Stimulated activated CD8-positive, alpha-beta memory T cell treated with anti-CD3 and anti-CD28 coated beads, Interleukin-12 subunit alpha, Interleukin-12 subunit beta, amount 100 ng/mL, for 24 hours (primary cell): ENCODE data around the gene ARID5A.
"Not testable (repeated sequence)": the region's sequence is repeated elsewhere in the genome, so short reads cannot be mapped to it uniquely, and the experiment has no call there.

ENCODE experiments used
- DNase-seq: peaks from one replicate; pipeline ENCODE4 v3.0.0-alpha.2; 2020; ENCODE audit errors: extremely low read depth

ARID5A gene

DNA sequence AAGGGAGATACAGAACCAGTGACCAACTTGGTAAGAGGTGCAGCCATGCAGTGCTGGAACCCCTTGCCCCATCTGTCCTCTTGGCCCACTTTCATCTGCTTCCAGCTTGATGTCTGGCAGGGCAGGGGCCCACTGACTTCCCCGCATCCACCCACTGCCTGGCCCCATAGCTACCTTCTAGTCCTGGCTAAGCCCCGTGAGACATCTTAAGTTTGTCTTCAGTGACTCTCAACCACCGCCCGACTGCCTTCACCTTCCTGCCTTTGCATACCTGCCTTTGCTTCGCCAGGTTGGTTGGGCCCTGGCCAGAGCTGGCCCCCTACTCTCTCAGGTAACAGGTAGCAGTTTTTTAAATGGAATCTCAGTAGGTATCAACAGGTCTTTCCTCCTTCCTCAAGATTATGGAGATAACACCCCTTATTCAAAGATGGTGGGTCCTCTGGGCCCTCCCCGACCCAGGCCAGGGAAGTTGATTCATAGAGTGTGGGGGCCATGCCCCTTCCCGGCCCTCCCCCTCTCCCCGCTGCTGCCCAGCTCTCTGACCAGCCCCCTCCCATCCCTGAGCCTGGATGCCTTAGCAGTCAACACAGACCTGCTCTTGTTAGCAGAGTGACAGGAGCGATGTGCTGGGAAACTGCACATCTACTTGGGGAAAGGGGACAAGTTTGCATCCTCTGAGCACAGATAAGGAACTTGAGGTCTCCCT, 2.8 kb downstream of the ARID5A start:
- no peak for DNase-seq

DNA sequence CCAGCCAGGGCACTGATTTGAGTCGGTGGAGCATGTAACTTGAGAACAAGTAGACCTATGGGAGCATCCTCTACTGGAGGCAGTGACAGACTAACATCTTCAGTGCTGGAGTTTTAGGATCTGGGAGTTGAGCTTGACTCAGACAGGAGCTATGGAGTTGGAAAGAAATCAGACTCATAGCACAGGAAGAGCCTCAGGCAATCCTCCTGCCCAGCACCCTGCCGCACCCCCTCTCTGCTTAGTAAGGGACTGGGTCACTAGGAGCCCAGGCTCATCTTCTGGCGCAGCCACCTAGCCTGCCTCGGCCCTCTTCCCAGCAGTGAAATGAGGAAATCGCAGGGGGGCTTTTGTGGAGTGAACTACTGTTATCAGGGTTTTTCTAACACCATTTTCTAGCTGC, 3.6 kb downstream of the ARID5A start:
- DNase-seq: no peak

DNA sequence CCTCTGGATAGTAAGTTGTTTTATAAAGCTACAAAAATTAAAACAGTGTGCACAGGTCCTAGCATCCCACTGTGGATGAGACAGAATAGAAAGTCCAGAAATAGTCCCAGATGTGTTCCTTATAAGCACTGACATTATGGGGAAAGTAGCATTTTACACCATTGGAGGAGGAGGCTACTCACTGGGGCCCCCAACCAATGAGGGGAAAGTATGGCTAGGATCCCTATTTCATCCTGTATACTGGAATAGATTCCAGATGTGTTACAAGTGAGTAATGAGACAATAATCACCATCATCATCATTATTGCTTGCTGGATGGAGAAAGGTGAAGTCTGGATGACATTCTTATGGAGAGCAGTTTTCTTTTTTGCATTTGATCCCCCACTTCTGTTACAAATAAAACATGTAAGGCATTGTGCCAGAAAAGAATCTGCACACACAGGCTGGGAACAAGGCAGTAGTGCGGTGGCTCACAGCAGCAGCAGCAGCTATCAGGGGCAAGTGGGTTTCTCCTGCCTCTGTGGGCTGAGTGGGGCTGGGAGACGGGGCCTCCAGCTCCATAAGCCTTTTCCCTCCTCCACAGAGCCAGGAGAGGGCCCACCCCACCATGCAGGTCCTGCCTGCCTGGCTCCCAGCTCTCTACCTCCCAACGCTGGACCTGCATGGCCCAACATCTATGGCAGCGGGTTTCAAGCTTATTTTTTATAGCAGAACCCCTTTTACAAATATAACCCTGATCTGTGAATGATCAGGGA, 5.0 kb downstream of the ARID5A start:
- DNase-seq: no peak

DNA sequence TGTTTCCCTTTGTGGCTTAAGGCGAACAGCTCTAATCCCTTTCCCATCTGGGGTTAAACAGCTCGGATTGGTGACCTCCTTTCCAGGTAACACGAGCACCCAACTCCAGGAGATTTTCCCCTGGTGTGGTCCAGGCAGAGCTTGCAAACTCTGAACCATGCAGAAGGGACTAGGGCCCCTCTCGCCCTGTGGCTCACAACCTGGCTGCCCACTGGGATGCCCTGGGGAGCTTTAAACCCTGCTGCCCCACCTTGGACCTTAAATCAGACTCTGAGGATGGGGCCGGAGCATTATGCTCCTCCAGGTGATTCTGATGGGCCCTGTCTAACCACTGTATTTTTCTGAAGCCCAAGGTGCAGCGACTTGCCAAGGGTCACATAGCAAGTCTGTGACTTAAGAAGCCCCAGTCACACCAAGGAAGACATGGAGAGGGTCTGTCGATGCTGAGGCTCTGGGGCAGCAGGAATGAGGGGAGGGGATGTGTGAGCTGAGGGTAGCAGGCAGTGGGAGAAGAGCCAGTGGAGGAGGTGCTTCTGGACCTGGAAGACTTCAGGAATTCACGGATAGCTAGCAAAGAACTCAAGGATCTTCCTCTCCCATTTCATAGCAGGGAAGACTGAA, 5.9 kb downstream of the ARID5A start:
- DNase-seq: no peak

DNA sequence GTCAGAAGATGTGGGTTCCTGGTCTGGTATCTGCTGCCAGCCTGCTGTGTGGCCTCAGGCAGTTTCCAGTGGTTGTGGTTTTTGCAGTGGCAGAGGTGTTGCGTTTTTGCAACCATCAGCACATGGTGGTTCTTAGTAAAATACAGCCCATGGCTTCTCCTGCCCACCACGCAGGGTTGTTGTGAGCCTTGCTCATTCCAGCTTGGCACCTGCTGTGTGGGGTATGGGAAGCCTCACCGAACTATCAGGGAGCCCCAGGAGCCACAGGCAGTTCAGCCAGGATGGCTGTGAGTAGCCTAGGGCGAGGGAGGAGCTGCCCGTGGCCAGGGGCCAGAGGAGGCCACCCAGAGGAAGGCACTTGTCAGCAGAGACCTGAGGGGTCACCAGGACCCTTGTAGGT, 9.8 kb downstream of the ARID5A start:
- no peak for DNase-seq

DNA sequence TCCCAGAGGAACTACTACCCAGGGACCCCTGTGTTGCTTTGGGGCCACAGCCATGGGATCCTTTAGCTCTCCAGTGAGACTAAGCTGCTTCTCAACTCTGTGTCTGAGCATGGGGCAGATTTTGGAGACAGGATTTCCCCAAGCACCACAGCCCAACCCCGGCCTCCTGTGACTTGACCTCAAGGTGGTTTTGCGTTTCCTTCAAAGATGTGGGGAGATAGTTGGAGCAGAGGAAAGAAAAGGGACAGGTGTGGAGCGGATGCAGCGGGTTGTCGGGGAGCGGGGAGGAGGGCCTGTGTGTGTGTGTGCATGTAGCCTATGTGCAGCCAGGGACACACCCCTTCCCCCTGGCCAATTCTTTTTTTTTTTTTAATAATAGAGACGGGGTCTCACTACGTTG, 10.2 kb downstream of the ARID5A start:
- no peak for DNase-seq

DNA sequence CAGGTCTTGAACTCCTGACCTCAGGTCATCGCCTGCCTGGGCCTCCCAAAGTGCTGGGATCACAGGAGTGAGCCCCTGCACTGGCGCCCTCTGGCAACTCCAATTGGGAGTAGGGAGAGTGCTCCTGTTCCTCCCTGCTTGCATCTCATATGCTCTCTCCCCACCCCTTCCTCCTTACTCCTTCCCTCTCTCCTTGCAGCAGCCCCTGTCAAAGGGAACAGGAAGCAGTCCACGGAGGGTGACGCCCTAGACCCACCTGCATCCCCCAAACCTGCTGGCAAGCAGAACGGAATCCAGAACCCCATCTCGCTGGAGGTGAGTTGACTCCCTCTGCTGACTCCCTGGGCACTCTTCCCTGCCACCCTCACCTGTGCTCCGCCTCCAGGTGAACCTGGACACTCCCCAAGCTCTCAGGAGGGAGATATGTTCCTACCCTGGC, 10.7 kb downstream of the ARID5A start:
- DNase-seq: no peak

DNA sequence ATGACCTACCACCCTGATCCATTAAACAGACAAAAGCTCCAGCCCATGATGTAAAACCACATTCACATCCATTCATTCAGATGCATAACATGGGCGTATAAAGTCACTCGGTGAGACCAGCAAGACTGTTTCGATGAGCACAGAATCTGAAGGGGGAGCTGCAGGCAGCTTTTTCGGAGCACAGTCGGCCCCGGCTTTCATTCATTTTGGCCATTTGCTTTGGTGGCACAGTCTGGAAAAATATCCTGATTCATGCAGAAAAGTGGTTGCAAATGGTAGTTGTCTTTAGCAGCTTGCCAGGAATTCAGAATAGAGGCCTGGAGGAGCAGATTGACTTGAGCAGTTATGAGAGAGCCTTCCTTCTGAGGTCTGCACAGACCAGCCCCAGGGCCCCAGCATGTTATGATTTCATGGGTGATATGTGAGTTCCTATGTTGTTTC, 11.2 kb downstream of the ARID5A start:
- DNase-seq: no peak

DNA sequence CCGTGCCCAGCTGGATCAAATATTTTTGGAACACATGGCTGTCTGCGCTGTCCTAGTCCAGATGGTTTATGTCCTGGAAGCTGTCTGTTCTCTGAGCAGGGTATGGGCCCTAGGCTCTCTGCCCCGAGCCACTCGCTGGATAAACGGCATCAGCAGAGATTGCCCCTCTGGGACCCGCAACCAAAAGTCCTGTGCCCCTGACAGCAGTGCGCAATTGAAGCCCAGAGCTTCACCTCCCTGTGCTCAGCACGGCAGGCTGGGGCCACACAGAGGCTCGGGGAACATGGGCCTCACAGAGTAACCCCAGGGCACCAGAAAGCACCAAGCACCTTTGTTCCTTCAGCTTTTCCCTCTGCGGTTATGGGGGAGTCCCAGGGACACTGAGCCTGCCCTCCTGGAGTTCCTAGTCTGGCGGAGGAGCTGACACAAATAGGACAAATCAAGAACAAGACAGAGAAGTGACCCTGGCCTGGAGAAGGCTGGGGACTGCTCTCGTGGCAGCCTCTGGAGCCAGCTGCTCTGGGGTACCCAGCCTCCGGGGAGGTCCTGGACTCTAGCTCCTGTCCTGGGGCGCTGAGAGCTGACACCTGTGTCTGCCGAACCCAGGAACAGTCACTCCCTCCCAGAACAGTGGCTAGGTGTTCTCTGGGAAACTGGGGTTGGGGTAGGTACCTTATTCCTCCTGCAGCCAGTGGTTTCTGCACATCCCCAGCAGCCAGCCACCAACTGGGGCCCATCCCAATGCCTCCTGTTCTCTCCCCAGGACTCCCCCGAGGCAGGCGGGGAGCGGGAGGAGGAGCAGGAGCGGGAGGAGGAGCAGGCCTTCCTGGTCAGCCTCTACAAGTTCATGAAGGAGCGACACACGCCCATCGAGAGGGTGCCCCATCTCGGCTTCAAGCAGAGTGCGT, 12.3 kb downstream of the ARID5A start:
- no peak for DNase-seq

DNA sequence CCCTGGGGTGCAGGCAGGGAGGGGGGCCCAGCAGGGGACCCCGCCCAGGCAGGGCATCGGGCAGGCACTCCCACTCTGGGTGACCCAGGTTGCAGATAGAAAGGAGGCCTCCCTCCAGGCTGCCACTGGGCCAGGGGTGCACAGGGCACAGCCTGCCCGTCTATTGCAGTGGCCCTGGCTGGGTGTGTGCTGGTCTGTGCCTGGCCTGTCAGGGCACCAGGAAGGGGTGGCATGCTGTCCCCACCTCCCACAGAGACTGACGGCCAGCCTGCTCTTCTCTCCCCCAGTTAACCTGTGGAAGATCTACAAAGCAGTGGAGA, 12.9 kb downstream of the ARID5A start:
- no peak for DNase-seq

DNA sequence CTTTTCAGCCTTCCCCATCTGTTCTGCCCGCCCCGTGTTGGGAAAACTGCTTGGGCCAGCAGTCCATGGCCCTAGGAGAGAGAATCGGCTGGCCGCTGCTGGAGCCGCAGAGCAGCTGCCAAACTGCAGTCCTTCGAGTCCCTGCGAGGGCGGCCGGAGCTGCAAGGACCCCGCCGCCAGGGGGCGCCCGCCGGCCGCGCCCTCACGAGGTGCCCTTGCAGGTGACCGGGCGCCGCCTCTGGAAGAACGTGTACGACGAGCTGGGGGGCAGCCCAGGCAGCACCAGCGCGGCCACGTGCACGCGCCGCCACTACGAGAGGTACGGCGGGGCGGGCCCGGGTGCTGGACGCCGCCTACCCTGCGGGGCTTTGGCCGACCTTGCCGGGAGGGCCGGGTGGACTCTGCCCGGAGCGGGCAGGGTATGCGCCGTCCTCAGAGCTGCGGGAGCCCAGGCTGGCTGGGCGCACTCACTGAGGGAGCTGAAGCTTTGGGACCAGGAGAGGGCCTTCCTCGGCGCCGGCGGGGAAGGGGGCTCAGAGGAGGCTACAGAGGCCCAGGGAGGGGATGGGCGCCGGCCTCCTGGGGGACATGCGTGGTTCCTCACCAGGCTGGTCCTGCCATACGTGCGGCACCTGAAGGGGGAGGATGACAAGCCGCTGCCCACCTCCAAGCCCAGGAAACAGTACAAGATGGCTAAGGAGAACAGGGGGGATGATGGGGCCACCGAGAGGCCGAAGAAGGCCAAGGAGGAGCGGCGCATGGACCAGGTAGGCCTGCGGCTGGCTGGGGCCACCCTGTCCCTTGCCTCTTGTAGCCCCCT, 13.6 kb downstream of the ARID5A start:
- no peak for DNase-seq

DNA sequence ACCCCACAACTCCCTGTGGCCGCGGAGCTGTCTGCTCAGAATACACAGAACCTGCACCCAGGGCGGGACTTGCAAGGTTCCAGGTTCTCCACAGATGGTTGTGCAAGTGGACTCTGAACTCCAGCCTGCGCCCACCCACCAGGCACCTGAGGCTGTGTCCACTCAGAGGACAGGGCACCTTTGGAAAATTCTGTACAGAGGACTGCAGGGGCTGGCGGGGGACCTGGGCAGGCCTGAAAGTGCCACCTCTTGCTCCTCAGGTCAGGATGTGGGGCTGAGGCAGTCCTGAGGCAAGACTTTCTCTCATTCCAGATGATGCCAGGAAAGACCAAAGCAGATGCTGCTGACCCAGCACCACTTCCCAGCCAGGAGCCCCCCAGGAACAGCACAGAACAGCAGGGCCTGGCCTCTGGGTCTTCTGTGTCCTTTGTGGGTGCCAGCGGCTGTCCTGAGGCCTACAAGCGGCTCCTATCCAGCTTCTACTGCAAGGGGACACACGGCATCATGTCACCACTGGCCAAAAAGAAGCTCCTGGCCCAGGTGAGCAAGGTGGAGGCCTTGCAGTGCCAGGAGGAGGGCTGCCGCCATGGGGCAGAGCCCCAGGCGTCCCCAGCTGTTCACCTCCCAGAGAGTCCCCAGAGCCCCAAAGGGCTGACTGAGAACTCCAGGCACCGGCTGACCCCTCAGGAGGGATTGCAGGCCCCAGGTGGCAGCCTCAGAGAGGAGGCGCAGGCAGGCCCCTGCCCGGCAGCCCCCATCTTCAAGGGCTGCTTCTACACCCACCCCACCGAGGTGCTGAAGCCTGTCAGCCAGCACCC, 14.4 kb downstream of the ARID5A start:
- no peak for DNase-seq

DNA sequence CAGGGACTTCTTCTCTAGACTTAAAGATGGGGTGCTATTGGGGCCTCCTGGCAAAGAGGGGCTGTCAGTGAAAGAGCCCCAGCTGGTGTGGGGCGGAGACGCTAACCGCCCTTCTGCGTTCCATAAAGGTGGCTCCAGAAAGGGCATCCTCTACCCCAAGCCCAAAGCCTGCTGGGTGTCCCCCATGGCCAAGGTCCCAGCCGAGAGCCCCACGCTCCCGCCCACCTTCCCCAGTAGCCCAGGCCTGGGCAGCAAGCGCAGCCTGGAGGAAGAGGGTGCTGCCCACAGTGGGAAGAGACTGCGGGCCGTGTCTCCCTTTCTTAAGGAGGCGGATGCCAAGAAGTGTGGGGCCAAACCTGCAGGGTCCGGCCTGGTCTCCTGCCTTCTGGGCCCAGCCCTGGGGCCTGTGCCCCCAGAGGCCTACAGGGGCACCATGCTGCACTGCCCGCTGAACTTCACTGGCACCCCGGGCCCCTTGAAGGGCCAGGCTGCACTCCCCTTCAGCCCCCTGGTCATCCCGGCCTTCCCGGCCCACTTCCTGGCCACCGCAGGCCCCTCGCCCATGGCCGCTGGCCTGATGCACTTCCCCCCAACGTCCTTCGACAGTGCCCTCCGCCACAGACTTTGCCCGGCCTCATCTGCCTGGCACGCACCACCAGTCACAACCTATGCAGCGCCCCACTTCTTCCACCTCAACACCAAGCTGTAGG, 15.2 kb downstream of the ARID5A start:
- no peak for DNase-seq

DNA sequence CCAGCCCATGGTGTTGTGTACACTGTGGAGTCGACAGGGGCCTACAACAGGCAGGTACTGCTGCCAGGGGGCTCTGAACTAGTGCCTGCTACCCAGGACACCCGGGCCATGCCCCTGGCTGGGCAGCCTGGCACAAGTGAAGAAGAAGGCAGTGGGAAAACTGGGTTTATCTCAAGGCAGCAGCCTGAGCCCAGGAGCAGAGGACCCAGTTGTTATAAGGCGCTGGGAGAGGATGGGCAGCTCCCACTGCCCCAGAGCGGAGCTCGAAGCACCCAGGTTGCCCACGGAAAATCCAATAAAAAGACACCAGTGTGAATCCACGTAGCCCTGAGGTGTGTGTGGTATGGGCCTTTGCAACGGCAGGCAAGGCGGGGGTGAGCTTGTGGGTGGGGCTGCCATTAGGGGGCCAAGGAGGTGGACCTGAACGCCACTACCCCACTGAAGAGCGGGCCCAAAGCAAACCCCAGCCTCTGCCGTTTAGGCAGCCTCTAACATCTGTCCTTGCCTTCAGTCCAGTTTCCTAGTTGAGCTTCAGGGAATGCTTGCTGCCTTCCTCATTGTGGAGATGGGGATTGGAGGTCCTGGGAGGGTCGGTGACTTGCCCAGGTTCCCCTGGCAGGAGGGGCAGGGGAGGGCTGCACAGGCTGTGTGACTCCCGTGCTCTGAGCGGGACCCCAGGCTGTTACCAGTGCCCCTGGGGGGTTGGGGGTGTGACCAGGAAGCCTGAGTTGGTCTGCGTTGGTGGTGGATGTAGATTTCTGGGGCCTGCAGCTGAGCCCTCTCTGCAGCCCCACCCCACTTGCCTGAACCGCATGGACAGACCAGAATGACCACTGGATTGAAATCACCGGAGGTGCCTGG, 16.0 kb downstream of the ARID5A start:
- DNase-seq: no peak

DNA sequence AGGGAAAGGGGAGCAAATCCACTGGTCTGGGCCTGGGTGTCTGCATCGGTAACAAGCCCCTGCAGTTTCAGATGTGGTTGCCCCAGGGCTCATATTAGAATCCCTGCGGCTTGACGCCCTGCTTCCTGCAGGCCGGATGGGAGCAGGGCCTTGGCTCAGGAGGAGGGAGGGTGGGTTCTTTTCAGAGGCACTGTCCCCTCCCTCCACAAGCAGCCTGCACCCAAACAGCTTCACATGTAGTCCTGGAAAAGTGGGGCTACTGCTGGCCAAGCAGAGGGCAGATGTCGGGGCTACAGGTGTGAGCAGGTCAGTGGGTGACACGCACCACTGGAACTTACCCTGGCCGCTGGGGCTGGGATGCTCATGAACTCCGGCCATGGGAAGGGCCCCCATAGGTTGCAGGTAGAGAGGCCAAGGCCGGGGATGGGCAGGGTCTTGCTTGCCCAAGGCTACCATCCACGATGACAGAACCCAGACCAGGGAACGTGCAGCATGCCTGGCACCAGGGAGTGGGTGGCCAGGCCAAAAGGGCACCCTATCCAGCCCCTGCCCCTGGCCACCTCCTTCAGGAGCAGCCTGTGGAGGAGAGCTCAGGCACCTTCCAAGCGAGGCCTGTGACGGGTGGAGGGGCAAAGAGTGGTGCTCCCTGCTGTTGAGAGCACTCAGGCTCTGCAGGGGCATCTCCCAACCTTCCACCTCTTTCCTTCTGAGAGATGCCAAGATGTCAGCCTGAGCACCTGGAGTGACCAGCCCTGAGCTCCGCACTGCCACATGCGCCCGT, 16.8 kb downstream of the ARID5A start:
- no peak for DNase-seq

DNA sequence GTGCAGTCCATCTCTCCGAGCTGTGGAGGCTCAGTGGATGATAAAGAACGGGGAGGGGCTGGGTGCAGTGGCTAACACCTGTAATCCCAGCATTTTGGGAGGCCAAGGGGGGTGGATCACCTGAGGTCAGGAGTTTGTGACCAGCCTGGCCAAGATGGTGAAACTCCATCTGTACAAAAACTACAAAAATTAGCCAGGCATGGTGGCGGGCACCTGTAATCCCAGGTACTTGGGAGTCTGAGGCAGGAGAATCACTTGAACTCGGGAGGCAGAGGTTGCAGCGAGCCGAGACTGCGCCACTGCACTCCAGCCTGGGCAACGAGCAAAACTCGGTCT, 17.4 kb downstream of the ARID5A start:
- not testable (repeated sequence) for DNase-seq

DNA sequence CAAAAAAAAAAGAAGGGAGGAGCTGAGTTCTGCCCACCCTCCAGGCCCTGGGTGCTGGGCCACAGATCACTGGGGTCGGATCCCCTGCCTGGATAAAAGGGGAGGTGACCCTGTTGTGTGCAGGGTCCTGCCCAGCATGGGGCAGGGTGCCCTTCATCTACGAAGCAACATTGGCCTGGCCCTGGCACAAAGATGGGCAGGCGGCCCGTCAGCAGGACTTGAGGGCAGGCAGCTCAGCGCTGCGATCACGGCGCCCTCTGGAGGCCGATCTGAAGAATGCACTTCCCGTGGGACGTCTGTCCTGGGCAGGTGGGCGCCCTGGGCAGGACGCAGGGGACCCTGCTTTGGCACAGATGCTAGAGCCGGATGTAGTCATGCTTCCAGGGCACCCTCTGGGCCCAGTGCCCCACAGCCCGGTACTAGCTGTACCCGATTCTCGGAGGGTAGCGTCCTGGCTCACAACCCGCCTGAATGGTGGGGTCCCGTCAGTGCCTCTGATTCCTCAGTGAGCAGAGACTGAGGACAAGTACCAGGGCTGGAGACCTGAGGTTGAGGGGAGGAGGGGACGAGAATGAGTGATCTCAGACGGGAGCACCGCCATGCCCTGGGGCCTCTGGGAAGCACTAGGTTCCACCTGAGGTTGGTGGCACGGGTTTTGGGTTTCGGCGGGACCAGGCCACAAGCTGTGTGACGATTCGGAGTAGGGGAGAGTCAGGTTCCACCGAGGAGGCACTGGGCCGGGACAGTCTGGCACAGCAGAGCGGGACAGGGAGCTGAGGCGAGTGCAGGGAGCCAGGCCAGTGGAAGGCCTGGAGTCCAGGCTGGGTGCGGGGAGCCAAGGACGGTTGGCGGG, 18.0 kb downstream of the ARID5A start:
- no peak for DNase-seq
